ENCODE results near the gene CFAP46. TPM values are rescaled to one million over a fixed set of nuclear protein-coding genes. Genes with fewer than 3 reads are reported as not detected.

The CFAP46 gene
- total and polyA plus RNA-seq, 9 of the 15 experiments (the other 6 are each of a cell fraction or from before 2014, with no cell fraction given), result not detected

DNA sequence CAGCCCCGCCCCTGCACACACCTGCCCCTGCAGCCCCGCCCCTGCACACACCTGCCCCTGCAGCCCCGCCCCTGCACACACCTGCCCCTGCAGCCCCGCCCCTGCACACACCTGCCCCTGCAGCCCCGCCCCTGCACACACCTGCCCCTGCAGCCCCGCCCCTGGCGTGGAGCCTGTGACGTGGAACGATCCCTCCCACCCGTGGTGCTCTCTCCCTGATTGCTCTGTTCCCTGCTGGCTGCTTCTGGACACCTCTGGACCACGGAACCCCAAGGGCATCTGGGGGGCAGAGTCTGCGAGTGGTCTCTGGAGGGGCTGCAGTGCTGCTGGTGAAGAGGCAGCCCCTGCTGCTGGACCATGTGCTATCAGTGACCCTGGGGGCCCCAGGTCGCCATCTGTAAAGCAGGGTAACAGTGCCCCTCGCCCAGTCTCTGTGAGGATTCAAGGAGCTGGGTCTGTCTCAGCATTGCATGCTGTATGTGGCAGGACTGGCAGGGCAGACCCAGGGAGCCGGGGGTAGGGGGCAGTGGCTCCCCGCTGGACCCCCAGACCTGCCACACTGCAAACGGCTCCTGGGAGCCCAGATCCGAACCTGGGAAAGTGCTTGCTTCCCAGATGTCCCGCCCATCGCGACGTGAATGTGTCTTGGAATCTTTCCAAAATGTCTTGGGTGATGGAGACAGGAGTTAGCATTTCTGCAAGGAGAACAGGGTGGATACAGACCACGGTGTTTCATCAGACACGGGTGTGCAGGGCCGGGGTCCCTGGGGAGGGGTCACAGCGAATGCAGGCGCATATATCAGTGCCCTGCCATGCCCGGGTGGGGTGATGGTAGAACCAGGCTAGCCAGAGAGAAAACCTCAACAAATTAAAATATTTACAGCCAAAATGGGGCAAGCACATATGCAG, 128.6 kb downstream of the CFAP46 start:
- Histone ChIP-seq H3K4me2 (ENCODE audit: insufficient read depth, low read length) (no peak overlapping the region), H3K4me1 (replicated peaks in 1 of 2; ENCODE audit: control insufficient read depth in 2 of 2, insufficient read depth in 2 of 2, low read length in 2 of 2) (peaks cover 0 to 17% of the 10 kb centered on the region in 2 experiments; a peak in 1 of 5 replicates), H3K4me3 (no peak overlapping the region), H2AFZ (ENCODE audit: low read depth, low read length) (no peak overlapping the region), H3K27ac (ENCODE audit: extremely low read depth, low read depth, low read length) (no peak overlapping the region), H3K9ac (ENCODE audit: insufficient read depth in 1 of 2, low read depth in 2 of 2, low read length in 2 of 2) (no peak overlapping the region), H3K27me3 (ENCODE audit: control insufficient read depth in 2 of 2, insufficient read depth in 2 of 2, low read length in 2 of 2) (peaks cover 13 to 45% of the 10 kb centered on the region in 2 experiments; a peak in 3 of 5 replicates), H3K9me1 (ENCODE audit: control insufficient read depth, insufficient read depth, low read length) (no peaks in the 10 kb centered on the region), H3K79me2 (ENCODE audit: control insufficient read depth, insufficient read depth, low read length) (no peaks in the 10 kb centered on the region), H3K9me3 (replicated peaks; ENCODE audit: control insufficient read depth, insufficient read depth, low read depth, low read length) (no peaks in the 10 kb centered on the region), H3K36me3 (ENCODE audit: control insufficient read depth, insufficient read depth, low read length) (no peaks in the 10 kb centered on the region), H4K20me1 (replicated peaks; ENCODE audit: control insufficient read depth, insufficient read depth, low read length) (no peaks in the 10 kb centered on the region)
- TF ChIP-seq, protein P1, sequence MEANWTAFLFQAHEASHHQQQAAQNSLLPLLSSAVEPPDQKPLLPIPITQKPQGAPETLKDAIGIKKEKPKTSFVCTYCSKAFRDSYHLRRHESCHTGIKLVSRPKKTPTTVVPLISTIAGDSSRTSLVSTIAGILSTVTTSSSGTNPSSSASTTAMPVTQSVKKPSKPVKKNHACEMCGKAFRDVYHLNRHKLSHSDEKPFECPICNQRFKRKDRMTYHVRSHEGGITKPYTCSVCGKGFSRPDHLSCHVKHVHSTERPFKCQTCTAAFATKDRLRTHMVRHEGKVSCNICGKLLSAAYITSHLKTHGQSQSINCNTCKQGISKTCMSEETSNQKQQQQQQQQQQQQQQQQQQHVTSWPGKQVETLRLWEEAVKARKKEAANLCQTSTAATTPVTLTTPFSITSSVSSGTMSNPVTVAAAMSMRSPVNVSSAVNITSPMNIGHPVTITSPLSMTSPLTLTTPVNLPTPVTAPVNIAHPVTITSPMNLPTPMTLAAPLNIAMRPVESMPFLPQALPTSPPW (CRISPR knock-in tag; IDR thresholded peaks at IDR 0.05), result no peak
- TF ChIP-seq TEAD2 (tag; IDR thresholded peaks at IDR 0.05), result no peak
- TF ChIP-seq SRF (CRISPR knock-in tag; IDR thresholded peaks at IDR 0.05), result no peak
- no peak for TF ChIP-seq ETS2 (tag; IDR thresholded peaks at IDR 0.05; ENCODE audit: borderline replicate concordance, poor library complexity, severe bottlenecking)
- no peak for TF ChIP-seq MEF2A (IDR thresholded peaks at IDR 0.05; ENCODE audit: control insufficient read depth, low read depth, low read length)
- TF ChIP-seq DIDO1 (tag; IDR thresholded peaks at IDR 0.05; ENCODE audit: low read depth), result no peak
- TF ChIP-seq, protein P2, sequence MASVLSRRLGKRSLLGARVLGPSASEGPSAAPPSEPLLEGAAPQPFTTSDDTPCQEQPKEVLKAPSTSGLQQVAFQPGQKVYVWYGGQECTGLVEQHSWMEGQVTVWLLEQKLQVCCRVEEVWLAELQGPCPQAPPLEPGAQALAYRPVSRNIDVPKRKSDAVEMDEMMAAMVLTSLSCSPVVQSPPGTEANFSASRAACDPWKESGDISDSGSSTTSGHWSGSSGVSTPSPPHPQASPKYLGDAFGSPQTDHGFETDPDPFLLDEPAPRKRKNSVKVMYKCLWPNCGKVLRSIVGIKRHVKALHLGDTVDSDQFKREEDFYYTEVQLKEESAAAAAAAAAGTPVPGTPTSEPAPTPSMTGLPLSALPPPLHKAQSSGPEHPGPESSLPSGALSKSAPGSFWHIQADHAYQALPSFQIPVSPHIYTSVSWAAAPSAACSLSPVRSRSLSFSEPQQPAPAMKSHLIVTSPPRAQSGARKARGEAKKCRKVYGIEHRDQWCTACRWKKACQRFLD (CRISPR knock-in tag; IDR thresholded peaks at IDR 0.05), result no peak
- no peak for TF ChIP-seq KLF6 (CRISPR knock-in tag; IDR thresholded peaks at IDR 0.05; ENCODE audit: borderline replicate concordance)
- FAIRE-seq (no peak), ATAC-seq (no peak), DNase-seq (ENCODE audit: extremely low read depth in 1 of 4, low spot score in 3 of 4) (no peak)
- no TSS peak for BruUV-seq (replicated peaks)
- POLR2A ChIA-PET, result interaction anchor here (0.7 kb wide), 1 partner anchor 64 kb away, joined by 3 read pairs; no protein-coding TSS in a partner anchor
- CTCF ChIA-PET (ENCODE audit: low intra/inter-chr PET ratio), result no interaction called here
- in situ Hi-C loops (cut with MboI), result no loop called here
- WGBS (ENCODE audit: insufficient coverage, low coverage, missing lambda C conversion rate), result 2% methylated on average over 12 of the region's 28 CpGs
- intact Hi-C loops (cut with micrococcal nuclease), result no loop called here
